ENCODE results near the gene ABHD17A. TPM values are rescaled to one million over a fixed set of nuclear protein-coding genes. Genes with fewer than 3 reads are reported as not detected.
"Not testable (repeated sequence)": the region's sequence is repeated elsewhere in the genome, so short reads cannot be mapped to it uniquely, and the experiment has no call there.

ABHD17A gene
- total RNA-seq, 1 experiment from 2014 or later: 47.5 TPM

- Mint-ChIP-seq H3K27me3 (ENCODE audit: low read depth) (peaks cover 2% of the 10 kb centered on the region; the same call in 1 of the 2 replicates), H3K4me1 (peaks cover 20 to 21% of the 10 kb centered on the region in 2 experiments), H3K4me3 (no peak overlapping the region), H3K36me3 (ENCODE audit: insufficient read depth in 1 of 3, low read depth in 3 of 3) (no peaks in the 10 kb centered on the region), H3K27ac (no peak overlapping the region), H3K9me3 (no peaks in the 10 kb centered on the region; a peak in 1 of 5 replicates)
- Histone ChIP-seq H3K23ac (ENCODE audit: insufficient read length, low read depth, low read length) (no peak overlapping the region), H3K9ac (ENCODE audit: extremely low read depth, insufficient read length, low read length) (no peak overlapping the region), H4K5ac (ENCODE audit: insufficient read length, low read depth, low read length) (no peak overlapping the region), H2BK15ac (ENCODE audit: low read depth, low read length) (no peak overlapping the region), H4K20me1 (ENCODE audit: control insufficient read depth, insufficient read depth, insufficient read length) (no peaks in the 10 kb centered on the region), H2BK12ac (ENCODE audit: insufficient read length, low read depth, low read length) (no peak overlapping the region), H3K23me2 (ENCODE audit: insufficient read length, low read depth, low read length, poor library complexity, severe bottlenecking) (peaks cover 9% of the 10 kb centered on the region), H3K4ac (ENCODE audit: low read depth, low read length) (no peak overlapping the region), H3K27ac (ENCODE audit: insufficient read length, low read depth, low read length) (no peak overlapping the region), H3T11ph (ENCODE audit: low read length) (no peak overlapping the region), H3K14ac (ENCODE audit: insufficient read depth, low read length) (no peak overlapping the region), H2BK5ac (ENCODE audit: insufficient read length, low read length) (no peak overlapping the region), H3K56ac (ENCODE audit: insufficient read length, low read depth, low read length) (no peak overlapping the region), H3K4me1 (ENCODE audit: insufficient read depth, low read length) (peaks cover 7% of the 10 kb centered on the region; the same call in 1 of the 2 replicates), H4K91ac (ENCODE audit: insufficient read length, low read depth, low read length) (no peak overlapping the region), H3K79me2 (ENCODE audit: insufficient read depth, low read length) (peaks cover 10% of the 10 kb centered on the region; the same call in 1 of the 2 replicates), H3K18ac (ENCODE audit: insufficient read length, low read depth, low read length) (no peak overlapping the region), H3K27me3 (ENCODE audit: insufficient read depth, low read length) (no peaks in the 10 kb centered on the region), H2BK120ac (ENCODE audit: low read depth, low read length, poor library complexity, severe bottlenecking) (no peak overlapping the region), H2AK5ac (ENCODE audit: insufficient read length, low read length) (no peak overlapping the region), H4K8ac (replicated peaks; ENCODE audit: insufficient read length, low read depth, low read length) (no peak overlapping the region), H3K9me3 (ENCODE audit: control insufficient read depth, low read depth, low read length) (no peaks in the 10 kb centered on the region), H3K79me1 (ENCODE audit: insufficient read depth, low read depth, low read length, poor library complexity, severe bottlenecking) (peaks cover 16% of the 10 kb centered on the region), H2AFZ (ENCODE audit: low read length) (no peak overlapping the region), H2BK20ac (ENCODE audit: low read depth, low read length, poor library complexity, severe bottlenecking) (no peak overlapping the region), H3K4me2 (ENCODE audit: insufficient read depth, insufficient read length, low read length) (no peak overlapping the region)
- no peak for DNase-seq
- no peak for TF ChIP-seq CTCF (conservative IDR thresholded peaks at IDR 0.05)
- WGBS (ENCODE audit: extremely low coverage, insufficient read length, low lambda C conversion rate): no CpG with 5 or more reads among the region's 5 CpGs
Observed at GRCh38 chr19:1888385-1888784, 3.1 kb upstream of the ABHD17A start.

- not testable (repeated sequence) for H2BK15ac ChIP-seq (ENCODE audit: low read depth, low read length); H3K27me3 ChIP-seq (ENCODE audit: insufficient read depth, low read length); H2BK12ac ChIP-seq (ENCODE audit: insufficient read length, low read depth, low read length); H3K4me2 ChIP-seq (ENCODE audit: insufficient read depth, insufficient read length, low read length); H3K23me2 ChIP-seq (ENCODE audit: insufficient read length, low read depth, low read length, poor library complexity, severe bottlenecking); H3K18ac ChIP-seq (ENCODE audit: insufficient read length, low read depth, low read length); H3K4ac ChIP-seq (ENCODE audit: low read depth, low read length); H4K91ac ChIP-seq (ENCODE audit: insufficient read length, low read depth, low read length); H4K8ac ChIP-seq (replicated peaks; ENCODE audit: insufficient read length, low read depth, low read length); H3T11ph ChIP-seq (ENCODE audit: low read length); H3K9me3 Mint-ChIP-seq; H2BK5ac ChIP-seq (ENCODE audit: insufficient read length, low read length); H2AFZ ChIP-seq (ENCODE audit: low read length); H3K36me3 Mint-ChIP-seq (ENCODE audit: insufficient read depth in 1 of 3, low read depth in 3 of 3); H3K4me3 Mint-ChIP-seq; H3K23ac ChIP-seq (ENCODE audit: insufficient read length, low read depth, low read length); H2BK120ac ChIP-seq (ENCODE audit: low read depth, low read length, poor library complexity, severe bottlenecking); H3K14ac ChIP-seq (ENCODE audit: insufficient read depth, low read length); H3K9me3 ChIP-seq (ENCODE audit: control insufficient read depth, low read depth, low read length); H3K27me3 Mint-ChIP-seq (ENCODE audit: low read depth); H4K20me1 ChIP-seq (ENCODE audit: control insufficient read depth, insufficient read depth, insufficient read length); H3K27ac ChIP-seq (ENCODE audit: insufficient read length, low read depth, low read length); H2BK20ac ChIP-seq (ENCODE audit: low read depth, low read length, poor library complexity, severe bottlenecking); DNase-seq; H3K56ac ChIP-seq (ENCODE audit: insufficient read length, low read depth, low read length); H3K9ac ChIP-seq (ENCODE audit: extremely low read depth, insufficient read length, low read length); H3K27ac Mint-ChIP-seq; H4K5ac ChIP-seq (ENCODE audit: insufficient read length, low read depth, low read length); H2AK5ac ChIP-seq (ENCODE audit: insufficient read length, low read length)
- peaks cover 12% of the 10 kb centered on the region; the same call in 1 of the 2 replicates for H3K79me2 ChIP-seq (ENCODE audit: insufficient read depth, low read length)
- H3K4me1 ChIP-seq (ENCODE audit: insufficient read depth, low read length): peaks cover 11% of the 10 kb centered on the region; the same call in 1 of the 2 replicates
- no CpG with 5 or more reads among the region's 15 CpGs for WGBS (ENCODE audit: extremely low coverage, insufficient read length, low lambda C conversion rate)
- H3K4me1 Mint-ChIP-seq: peaks cover 33 to 34% of the 10 kb centered on the region in 2 experiments
- H3K79me1 ChIP-seq (ENCODE audit: insufficient read depth, low read depth, low read length, poor library complexity, severe bottlenecking): peaks cover 23% of the 10 kb centered on the region
Observed at GRCh38 chr19:1886360-1886759, 1.1 kb upstream of the ABHD17A start.
